Activated gamma-delta T cell (primary cell): Measurements from ENCODE around the gene MAPKAP1.

Experiments
- DNase-seq: peaks from one replicate; lab custom pipeline; 2025; lab: John Stamatoyannopoulos, UW

Gene MAPKAP1

DNA sequence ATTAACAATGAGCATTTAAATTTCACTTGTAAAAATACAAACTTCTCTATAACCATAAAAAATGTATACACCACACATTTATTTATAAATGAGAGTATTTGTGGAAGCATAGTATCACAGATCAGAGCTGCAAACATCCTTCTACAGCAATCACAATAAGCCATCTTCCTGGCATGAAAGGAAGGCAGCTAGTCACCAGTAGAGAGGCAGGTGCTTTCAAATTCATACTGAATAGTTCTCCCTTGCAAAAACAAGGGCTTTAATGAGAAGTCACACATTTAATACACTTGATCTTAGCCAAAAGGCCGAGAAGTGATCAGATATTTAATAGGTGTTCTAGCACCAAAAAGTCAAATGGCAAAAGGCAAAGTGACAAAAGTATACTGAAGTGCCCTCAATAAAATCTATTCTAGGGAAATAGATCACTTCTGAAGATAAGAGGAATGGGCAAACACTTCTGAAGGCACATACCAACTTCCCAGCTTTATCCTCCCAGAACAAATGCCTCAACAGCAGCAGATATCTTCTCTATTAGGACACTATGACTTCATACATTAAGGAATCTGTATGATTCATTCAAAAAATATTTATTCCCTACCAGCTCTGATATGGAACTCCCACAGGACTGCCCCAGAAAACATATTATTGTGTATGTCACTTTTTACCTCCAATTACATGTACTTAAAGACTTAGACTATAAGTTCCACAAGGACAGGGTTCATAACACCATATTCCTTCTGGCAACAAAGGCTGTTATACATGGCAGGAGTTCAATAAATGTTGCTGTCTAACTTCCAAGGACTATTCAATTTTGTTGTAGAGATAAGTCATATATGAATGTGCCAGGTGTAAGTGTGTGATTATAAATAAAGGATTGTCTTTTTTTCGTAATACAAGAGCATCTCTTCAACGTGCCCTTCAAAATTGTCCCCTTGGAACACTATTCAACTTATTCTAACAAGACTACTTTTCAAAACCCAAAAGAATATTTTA, 31.7 kb downstream of the MAPKAP1 start:
- DNase-seq = no peak

DNA sequence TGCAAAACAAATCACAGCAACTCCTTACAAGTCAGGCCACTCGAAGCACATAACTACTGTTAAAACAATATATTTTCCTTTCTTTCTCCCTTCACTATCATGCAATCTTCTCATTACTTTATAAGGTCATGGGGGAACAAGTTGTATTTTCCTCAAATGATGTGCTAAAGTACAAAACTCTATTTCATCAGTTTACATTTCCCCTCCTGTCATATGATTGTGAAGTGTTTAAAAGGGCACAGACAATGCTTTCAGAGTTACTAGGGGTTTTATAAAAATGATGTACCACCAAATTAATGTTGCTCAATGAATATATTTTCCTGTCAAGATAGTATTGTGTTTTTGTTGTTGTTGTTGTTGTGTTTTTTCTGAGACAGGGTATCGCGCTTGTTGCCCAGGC, 34.1 kb downstream of the MAPKAP1 start:
- DNase-seq = no peak

DNA sequence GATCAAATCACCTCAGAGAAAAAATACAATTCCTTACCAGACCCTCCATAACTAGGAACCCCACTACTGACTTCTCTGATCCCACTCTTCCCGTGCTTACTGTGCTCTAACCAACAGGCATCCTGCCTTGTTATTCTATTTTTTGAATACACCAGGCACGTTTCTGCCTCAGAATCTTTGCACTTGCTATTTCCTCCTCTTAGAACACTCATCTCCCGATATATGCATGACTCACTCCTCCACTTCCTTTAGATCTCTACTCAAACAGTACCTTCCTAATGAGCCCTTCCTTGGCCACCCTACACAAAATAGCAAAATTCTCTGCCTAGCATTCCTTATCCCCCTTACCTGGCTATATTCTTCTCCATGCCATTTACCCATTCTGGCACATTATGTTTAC, 43.9 kb downstream of the MAPKAP1 start:
- DNase-seq = no peak

DNA sequence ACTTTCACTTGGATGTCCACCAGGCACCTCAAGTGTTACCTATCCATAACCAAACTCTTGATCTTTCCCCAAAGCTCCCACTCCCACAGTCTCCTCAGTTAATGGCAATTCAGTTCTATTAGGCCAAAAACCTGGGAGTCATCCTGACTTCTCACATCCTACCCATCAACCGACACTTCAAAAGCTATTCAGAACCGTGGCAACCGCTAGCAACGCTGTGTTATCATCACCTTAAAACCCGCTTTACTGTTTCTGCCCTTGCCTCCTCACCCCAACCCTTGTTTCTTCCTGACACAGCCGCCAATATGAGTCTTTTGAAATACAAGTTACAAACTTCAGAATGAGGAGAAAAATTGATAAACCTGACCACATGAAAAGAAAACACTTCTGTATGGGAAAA, 46.5 kb downstream of the MAPKAP1 start:
- no peak for DNase-seq

DNA sequence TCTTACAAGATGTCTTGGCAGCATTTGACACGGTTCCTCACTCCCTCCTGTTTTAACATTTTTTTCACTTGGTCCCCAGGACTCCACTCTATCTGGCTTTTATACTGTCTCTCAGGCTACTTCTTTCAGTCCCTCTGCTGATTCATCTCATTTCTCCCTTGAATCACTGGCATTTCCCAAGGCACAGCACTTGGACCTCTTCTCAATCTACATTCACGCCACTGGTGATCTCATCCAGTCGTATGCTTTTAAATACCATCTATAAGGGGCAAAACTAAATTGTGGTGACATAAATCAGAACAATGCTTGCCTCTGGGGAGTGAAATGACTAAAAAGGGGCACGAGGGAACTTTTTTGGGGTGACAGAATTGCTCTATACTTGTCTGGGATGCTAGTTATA, 47.1 kb downstream of the MAPKAP1 start:
- no peak for DNase-seq

DNA sequence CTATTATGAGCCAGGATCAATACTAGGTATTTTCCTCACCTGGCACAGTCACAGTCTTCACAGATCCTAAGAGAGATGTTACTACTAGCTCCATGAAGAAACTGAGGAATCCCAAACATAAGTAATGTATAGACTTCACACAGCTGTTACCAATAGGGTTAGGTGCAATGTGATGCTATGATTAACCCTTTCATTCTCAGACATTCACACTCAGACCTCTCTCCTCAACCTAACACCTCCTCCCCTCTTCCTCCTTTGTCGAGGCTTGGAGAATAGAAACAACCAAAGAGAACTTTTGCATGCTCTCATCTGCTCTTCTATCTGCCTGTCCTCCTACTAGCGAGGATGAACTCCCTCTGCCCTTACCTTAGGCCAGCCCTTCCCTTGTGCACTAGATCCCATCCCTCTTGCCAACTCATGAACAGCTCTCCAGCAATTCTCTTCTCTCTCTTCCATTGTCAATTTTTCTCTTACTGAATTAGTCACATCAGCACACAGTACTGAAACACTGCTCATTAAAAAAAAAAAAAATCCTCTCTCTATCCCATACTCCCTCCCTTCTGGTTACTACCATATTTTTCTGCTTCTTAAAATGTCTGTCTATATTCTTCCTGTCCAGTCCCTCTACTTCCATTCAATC, 47.7 kb downstream of the MAPKAP1 start:
- DNase-seq = no peak

DNA sequence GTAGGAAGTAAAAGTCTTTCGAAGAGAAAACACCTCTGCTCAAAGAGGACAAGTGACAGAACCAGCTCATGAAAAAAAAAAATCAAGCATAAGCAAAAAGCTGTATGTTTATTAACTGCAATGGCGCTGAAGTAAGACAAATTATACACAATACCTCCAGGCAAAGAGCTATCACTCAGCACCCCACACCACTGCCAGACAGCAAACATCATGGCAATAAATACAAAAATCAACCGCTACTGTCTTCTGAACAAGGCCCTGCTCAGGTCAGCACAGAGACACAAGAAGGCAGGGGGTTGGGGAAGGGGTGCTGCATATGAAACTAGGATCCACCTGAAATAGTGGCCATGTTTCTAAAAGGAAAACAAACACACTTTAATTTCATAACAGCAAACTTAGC, 50.4 kb downstream of the MAPKAP1 start:
- DNase-seq = no peak

DNA sequence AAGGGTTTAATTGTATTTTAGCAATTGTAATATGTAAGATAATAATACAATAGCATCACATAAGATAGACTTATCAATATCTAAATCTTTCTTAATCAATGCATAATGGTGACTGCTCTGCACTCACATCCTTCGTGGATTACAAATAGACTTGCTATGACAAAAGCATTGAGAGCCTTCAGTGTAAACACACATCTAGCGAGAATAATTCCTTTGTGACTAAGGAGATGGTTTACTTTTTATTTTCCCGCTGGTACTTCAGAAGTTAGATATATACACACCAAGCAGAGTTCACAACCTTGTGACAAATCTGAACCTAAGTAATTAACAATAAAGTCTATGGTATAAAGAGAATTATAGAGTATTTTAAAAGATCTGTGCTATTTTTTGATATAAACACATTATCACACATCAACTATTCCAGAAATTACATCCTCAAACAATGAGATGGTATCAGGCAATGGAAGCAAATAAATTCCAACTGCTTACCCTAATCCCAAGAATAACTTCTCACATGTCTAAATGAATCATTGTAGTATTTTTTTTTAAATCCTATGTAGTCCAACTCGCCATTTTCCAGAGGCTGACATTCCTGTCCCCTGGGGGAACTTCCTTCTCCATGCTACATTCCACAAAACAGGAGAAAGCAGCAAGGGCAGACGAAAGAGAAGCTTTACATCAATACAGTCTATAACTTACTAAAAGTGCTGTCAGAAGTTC, 51.2 kb downstream of the MAPKAP1 start:
- DNase-seq = no peak

DNA sequence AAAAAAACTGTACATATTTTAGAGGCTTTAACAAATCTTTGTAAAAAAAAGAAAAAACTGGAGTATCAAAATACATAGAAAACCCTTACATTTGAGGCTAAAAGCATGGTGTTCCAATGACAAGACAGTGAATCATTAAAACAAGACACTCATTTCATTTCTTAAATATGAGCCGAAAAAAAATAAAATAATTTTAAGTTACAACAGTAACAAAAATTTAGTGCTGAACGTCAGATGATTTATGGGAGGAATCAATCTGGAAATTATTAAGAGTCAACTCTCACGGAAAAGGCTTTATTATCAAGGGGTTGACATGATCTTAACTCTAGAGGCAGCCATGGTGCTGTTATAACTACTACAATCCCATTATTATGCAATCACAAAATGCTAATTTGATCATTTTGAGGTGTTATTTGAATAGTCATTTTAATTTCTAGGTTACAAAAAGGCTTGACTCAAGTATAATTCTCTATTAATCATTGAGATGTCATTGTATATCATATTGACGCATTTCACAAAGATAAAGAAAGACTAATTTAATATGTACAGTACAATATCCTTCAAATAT, 51.9 kb downstream of the MAPKAP1 start:
- no peak for DNase-seq

DNA sequence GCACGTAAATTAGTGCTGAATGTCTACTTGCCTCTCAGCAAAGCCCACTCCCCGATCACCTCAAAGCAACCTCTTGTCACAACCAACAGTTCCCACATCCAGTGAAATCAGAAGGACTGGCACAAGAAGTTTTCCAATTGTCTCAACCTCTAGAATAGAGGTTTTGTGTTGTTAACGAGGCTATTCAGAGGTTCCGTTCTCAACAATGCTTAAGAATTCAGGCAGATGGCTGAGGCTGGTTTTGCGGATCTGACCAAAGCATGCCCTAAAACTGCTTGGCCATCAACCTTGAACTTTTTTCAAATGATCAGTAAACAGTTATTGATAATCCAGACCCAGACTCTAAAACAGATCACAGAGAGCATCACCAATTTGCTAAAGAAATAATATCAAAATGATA, 52.9 kb downstream of the MAPKAP1 start:
- no peak for DNase-seq

DNA sequence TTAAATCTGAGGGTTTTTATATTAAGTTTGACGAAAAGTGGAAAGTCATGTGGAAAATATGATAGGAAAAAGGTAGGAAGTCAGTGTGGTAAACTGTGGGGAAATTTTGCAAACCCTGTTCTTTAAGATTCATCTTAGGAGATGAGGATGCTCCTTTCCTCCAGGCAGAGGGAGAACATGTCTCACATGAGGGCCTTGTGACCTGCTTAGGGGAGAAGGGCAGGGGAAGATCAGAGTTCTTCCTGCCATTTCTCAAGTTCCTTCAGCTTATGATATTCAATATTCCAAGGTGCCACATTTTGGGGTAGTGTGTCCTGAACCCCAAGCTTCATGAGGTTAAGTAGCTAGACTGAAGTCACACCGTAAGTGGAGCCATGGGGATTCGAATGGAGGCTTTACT, 53.7 kb downstream of the MAPKAP1 start:
- no peak for DNase-seq

DNA sequence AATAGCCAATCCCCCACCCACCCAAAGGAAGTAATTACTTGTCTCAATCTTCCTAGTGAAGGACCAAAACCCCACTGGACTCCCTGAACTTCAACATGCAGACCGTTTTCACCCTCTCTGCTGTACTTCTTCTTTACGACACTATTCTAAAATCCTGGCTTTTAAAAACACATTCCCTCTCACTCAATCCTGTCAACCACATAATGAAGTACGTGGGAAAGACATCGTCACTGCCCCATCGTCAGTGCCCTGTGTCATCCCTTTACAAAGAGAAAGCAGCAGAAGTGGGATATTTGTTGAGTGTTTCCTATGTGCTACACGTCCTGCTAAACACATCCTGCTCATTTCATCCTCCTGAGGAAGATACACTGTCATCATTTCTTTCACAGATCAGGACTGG, 54.2 kb downstream of the MAPKAP1 start:
- DNase-seq = no peak

DNA sequence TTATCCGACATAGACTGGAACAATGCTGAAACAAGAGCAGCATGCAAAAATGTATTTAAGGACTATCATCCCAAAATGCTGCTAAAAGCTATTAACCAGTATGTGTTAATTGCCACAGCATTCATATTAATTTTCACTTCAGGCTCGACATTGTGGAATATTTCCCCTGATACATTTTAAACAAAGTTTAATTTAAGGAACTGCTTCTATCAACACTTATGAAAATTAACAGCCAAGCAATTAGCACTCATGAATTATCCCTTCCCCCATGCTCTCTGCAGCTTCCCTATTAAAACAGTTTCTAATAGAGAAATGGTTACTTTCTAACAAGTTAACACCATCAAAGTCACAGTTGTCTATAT, 54.8 kb downstream of the MAPKAP1 start:
- no peak for DNase-seq

DNA sequence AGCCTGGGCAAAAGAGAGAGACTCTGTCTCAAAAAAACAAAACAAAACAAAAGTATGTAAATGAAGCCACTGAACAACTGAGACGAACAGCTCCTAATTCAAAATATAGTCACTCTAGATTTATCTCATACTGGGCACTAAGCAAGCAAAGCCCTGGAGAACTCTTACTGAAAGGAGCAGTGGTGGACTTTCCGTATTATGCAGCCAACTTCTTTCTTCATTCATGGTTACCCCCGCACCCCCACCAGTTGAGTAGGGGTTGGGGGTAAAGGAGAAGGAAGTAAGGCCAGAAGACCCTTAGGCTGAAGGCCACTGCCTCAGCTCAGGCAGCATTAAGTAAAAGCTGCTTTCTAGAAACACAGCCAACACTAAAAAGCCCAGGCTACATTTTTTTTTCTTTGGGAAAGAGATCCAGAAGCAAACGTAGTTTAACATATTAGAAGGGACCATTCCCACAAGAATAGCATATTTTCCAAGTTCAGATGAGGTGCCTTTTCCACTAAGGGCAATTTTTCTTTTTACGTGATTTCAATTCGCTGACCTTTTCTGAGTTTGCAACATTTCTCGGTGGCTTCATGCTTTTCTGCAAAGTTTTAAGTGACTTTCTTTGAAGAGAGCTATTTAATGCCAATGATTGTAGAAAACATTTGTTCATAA, 55.3 kb downstream of the MAPKAP1 start:
- DNase-seq = no peak

DNA sequence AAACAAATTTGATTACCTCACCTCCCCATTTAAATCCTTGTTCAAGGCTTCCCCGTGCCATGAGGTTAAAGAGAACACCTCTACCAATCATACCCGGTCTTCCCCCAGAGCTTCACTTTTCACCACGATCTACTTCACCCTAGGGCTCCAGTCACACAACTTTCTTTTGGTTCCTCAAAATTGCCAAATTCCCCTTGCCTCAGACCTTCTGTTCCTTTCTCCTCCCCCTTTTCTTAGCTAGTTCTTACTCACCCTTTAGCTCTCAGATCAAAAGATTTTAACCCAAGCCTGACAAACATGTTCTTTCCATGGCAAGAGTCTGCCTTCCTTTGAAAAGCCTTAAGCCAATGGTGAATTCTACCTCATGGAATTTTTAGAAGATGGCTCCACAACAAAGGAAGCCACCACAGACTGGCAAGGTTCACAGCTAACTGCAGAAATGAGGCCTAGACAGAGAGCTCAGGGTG, 56.7 kb downstream of the MAPKAP1 start:
- DNase-seq = no peak

DNA sequence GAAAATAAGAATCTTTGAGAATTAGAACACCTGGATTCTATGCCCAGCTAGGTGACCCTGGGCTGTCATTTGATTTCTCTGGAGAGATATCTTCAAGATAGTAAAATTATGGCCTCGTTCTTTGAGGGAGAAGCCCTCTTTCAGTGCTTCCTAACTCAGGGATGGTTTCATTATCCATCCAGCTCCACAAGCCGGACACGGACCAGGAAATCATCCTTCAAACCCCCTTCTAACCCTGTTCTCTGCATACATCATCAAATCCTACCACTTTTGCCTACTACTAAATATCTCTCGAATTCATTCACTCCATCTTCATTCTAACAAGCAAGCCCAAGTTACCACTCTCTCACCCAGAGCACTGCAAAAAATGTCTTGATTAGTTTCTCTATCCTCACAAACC, 57.2 kb downstream of the MAPKAP1 start:
- no peak for DNase-seq

DNA sequence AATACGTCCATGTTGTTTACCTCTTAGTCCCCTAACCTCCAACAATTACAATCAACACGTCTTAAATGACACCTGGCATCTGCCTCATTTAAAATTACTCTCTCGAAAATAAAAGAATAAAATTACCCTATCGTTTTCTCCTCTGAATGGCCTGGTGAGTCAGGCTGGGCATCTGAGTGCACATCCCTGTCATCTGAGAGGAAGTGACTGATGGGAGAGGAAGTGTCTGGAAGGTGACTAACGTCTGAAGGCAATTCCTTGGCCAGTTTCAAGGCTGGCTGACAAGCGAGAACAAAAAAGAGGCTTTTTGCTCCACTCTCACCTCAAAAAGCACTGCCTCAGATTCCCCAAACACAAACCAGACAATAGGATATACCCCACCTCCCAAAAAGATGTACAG, 57.7 kb downstream of the MAPKAP1 start:
- no peak for DNase-seq

DNA sequence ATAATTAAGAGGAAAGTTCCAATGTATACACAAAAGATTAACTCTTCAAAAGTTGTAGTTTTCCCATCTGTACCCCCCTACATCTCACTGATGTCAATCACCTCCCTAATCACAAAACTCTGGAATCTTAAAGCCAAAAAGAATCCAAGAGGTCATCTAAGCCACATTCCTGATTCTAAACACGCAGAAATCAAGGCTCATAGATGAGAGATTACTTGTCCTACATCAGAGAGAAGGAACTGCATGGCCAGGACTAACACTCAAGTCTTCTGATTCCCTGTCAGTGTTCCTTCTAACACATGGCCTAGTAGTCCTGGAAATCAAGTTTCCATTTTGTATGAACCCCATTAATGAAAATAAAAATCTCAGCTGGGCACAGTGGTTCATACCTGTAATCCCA, 58.7 kb downstream of the MAPKAP1 start:
- no peak for DNase-seq

DNA sequence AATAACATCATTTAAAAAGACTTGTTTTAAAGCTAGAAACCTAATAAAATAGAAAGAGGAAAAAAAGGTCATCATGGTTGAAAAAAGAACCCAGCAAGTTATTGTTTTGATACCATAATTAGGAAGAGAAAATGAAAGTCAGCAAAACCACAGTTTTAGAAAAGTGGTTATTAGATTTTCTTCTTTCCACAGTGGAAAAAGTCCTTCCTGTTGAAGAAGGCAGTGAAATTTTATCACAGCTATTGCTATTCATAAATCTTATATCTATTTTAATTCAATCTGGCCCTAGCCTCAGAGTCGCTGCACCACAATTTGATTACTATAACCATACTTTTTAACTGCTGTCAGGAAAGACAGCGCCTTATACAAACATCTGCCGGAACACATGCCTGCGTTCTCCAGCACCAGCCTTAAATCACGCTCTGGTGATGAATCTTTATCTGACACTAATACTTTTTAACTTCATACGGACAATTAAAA, 60.3 kb downstream of the MAPKAP1 start:
- DNase-seq = no peak

DNA sequence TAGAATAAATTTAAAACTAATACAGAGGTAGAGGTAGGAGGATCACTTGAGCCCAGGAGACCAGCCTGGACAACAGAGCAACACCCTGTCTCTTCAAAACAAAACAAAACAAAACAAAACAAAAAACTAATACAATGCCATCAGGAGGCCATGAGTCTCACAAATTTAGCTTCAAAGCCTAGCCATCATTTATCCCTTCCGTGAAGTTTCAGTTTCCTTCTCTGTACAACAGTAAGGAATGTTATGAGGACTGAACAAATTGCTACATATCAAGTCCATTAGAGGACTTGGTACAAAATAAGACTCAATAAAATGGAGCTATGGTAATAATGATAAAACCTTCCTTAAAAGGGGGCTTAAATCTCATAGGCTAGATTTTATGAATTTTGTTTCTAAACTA, 60.8 kb downstream of the MAPKAP1 start:
- no peak for DNase-seq

DNA sequence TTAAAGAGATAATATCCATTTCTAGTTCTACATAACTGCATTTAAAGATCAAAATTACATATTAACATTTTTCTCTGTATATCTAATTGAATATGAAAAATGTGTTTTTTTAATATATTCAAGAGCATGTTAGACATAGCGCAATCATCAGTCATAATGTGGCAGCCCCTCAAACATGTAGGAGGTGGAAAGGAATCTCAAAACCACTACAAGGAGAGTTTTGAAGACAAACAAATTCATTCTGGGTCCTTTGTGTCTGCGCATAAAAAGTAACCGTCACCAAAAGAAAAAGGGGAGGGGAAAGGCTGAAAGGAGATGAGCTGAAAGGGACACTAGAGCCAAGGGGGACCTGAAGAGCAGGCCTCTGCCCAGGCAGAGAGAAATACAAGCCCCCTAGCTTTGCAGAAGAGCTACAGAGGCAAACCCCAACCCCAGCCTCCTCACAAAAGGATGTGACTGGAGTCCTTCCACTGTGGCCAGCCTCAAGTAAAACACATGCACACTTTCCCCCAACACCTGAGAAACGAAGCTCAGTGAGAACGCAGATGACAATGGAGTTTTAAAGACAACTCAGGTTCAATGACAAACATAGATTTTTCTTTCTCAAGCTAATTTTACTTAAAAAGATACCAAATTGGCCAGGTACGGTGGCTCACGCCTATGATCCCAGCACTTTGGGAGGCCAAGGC, 62.0 kb downstream of the MAPKAP1 start:
- no peak for DNase-seq
